SK-N-SH (cell line): ENCODE results near the gene SURF6. TPM values are rescaled to one million over a fixed set of nuclear protein-coding genes. Genes with fewer than 3 reads are reported as not detected.

ENCODE experiments used
- CTCF ChIA-PET: fragments of 300-600, 350-600 bp; formaldehyde crosslinking; extraction: SDS; loops from one replicate; lab custom pipeline; 2021; lab: Yijun Ruan, JAX
- POLR2A ChIA-PET: fragments of 350-600 bp; sonication (Branson Sonifier 250); formaldehyde crosslinking; extraction: SDS; loops from one replicate; lab custom pipeline; 2020; ENCODE audit warnings: antibody characterized with exemption, inconsistent platforms; lab: Yijun Ruan, JAX
- DNase-seq: peaks from one replicate; pipeline ENCODE4 v3.0.0; 2012
- H2AFZ ChIP-seq: fragments of 200-600 bp; sonication (generic); 2 replicates; pipeline ENCODE4 v1.8.1; 2016; ENCODE audit warnings: antibody characterized with exemption, mild to moderate bottlenecking, low read depth
- H3F3A ChIP-seq: fragments of 200-600 bp; sonication (generic); replicated peaks from 2 replicates; pipeline ENCODE3; 2016; ENCODE audit warnings: antibody characterized with exemption, mild to moderate bottlenecking; ENCODE audit not compliant: insufficient read depth
- H3K27ac ChIP-seq, 2 experiments: fragments of 200-500 bp in 1 of 2; fragments of 200-600 bp in 1 of 2; sonication (Bioruptor generic) in 1 of 2; sonication (generic), shearing (Covaris generic) in 1 of 2; 2 replicates each; pipeline versions ENCODE4 v1.5.1 to v1.6.1; 2014 to 2016; ENCODE audit warnings: low read depth in 2 of 2, inconsistent platforms in 1 of 2, low read length in 1 of 2, mild to moderate bottlenecking in 1 of 2, mixed read lengths in 1 of 2
- H3K27me3 ChIP-seq: fragments of 200-600 bp; sonication (generic), shearing (Covaris generic); 2 replicates; pipeline ENCODE4 v1.6.1; 2016; ENCODE audit warnings: mixed run types; ENCODE audit not compliant: insufficient read depth
- H3K36me3 ChIP-seq, 2 experiments: fragments of 200-500 bp in 1 of 2; fragments of 200-600 bp in 1 of 2; sonication (Bioruptor generic) in 1 of 2; sonication (generic) in 1 of 2; replicated peaks in 1 of 2; 2 replicates each; pipeline versions ENCODE3 to v1.5.1; 2014 to 2016; ENCODE audit warnings: low read length in 1 of 2, mild to moderate bottlenecking in 1 of 2; ENCODE audit not compliant: insufficient read depth in 2 of 2, control insufficient read depth in 1 of 2
- H3K4me1 ChIP-seq, 2 experiments: fragments of 200-500 bp in 1 of 2; fragments of 200-600 bp in 1 of 2; sonication (Bioruptor generic) in 1 of 2; sonication (generic), shearing (Covaris generic) in 1 of 2; 2 replicates each; pipeline versions ENCODE4 v1.5.1 to v1.6.1; 2014 to 2016; ENCODE audit warnings: low read depth in 1 of 2, low read length in 1 of 2, mixed run types in 1 of 2; ENCODE audit not compliant: insufficient read depth in 2 of 2, control insufficient read depth in 1 of 2
- H3K4me2 ChIP-seq: fragments of 200-600 bp; sonication (generic), shearing (Covaris generic); 2 replicates; pipeline ENCODE4 v1.6.1; 2017; ENCODE audit warnings: mixed run types
- H3K4me3 ChIP-seq, 2 experiments: fragments of 200-500 bp in 1 of 2; fragments of 200-600 bp in 1 of 2; sonication (Bioruptor generic) in 1 of 2; sonication (generic), shearing (Covaris generic) in 1 of 2; 2 replicates each; pipeline versions ENCODE4 v1.5.1 to v1.8.1; 2014 to 2016; ENCODE audit warnings: low read depth in 2 of 2, inconsistent platforms in 1 of 2, low read length in 1 of 2, mild to moderate bottlenecking in 1 of 2, mixed read lengths in 1 of 2, moderate library complexity in 1 of 2
- H3K79me2 ChIP-seq: fragments of 200-600 bp; sonication (generic); 2 replicates; pipeline ENCODE4 v1.8.1; 2017; ENCODE audit warnings: mild to moderate bottlenecking; ENCODE audit not compliant: insufficient read depth
- H3K9ac ChIP-seq: fragments of 200-600 bp; sonication (generic); 2 replicates; pipeline ENCODE4 v1.6.1; 2017; ENCODE audit warnings: mixed run types
- H3K9me2 ChIP-seq: fragments of 200-600 bp; sonication (generic); 2 replicates; pipeline ENCODE4 v1.6.1; 2017; ENCODE audit warnings: mixed run types
- H3K9me3 ChIP-seq: fragments of 200-600 bp; sonication (generic); 2 replicates; pipeline ENCODE4 v1.6.1; 2017; ENCODE audit warnings: mixed run types, mild to moderate bottlenecking, moderate library complexity
- H4K20me1 ChIP-seq: fragments of 200-600 bp; sonication (generic); 2 replicates; pipeline ENCODE4 v1.6.1; 2017; ENCODE audit warnings: mild to moderate bottlenecking, mixed run types; ENCODE audit not compliant: insufficient read depth
- ELF1 ChIP-seq: IDR thresholded peaks from 2 replicates; pipeline ENCODE4 v1.4.0; 2012
- FOXJ3 ChIP-seq: sonication (generic); formaldehyde crosslinking; IDR thresholded peaks from 2 replicates; pipeline ENCODE4 v1.5.1; 2020; ENCODE audit warnings: mild to moderate bottlenecking, missing genetic modification reagents
- FOXM1 ChIP-seq: IDR thresholded peaks from 2 replicates; pipeline ENCODE4 v1.4.0; 2012; ENCODE audit warnings: low read depth, mild to moderate bottlenecking
- JUND ChIP-seq: IDR thresholded peaks from 2 replicates; pipeline ENCODE4 v1.4.0; 2012
- MXI1 ChIP-seq: IDR thresholded peaks from 2 replicates; pipeline ENCODE4 v1.6.1; 2012; ENCODE audit warnings: mild to moderate bottlenecking, low read depth, low read length, improper control_type of control experiment
- NFIC ChIP-seq: IDR thresholded peaks from 2 replicates; pipeline ENCODE4 v1.4.0; 2012; ENCODE audit warnings: borderline replicate concordance
- NRF1 ChIP-seq: IDR thresholded peaks from 2 replicates; pipeline ENCODE4 v1.6.1; 2012; ENCODE audit warnings: low read depth, mild to moderate bottlenecking, low read length
- POLR2AphosphoS5 ChIP-seq: IDR thresholded peaks from 2 replicates; pipeline ENCODE4 v1.6.1; 2012; ENCODE audit warnings: low read depth, low read length
- RAD21 ChIP-seq: IDR thresholded peaks from 2 replicates; pipeline ENCODE4 v1.6.1; 2012; ENCODE audit warnings: mild to moderate bottlenecking, low read length
- RCOR1 ChIP-seq: fragments of 150-350 bp; IDR thresholded peaks from 2 replicates; pipeline ENCODE4 v1.6.1; 2017; ENCODE audit warnings: antibody characterized with exemption, low read length
- RFX5 ChIP-seq: IDR thresholded peaks from 2 replicates; pipeline ENCODE4 v1.6.1; 2012; ENCODE audit warnings: mild to moderate bottlenecking, improper control_type of control experiment, low read length
- RXRA ChIP-seq: IDR thresholded peaks from 2 replicates; pipeline ENCODE4 v1.4.0; 2012; ENCODE audit warnings: low read depth, mild to moderate bottlenecking, borderline replicate concordance
- SMC3 ChIP-seq: IDR thresholded peaks from 2 replicates; pipeline ENCODE4 v1.6.1; 2012; ENCODE audit warnings: low read depth, low read length, improper control_type of control experiment
- TEAD4 ChIP-seq: IDR thresholded peaks from 2 replicates; pipeline ENCODE4 v1.4.0; 2012; ENCODE audit warnings: mild to moderate bottlenecking, borderline replicate concordance; ENCODE audit not compliant: insufficient read depth
- YY1 ChIP-seq: IDR thresholded peaks from 2 replicates; pipeline ENCODE4 v1.4.0; 2012; ENCODE audit warnings: low read depth, mild to moderate bottlenecking
- WGBS: methylation state at CpG from one replicate; pipeline ENCODE4 v1.1.6; 2017; ENCODE audit warnings: low lambda C conversion rate; 5-methylcytosine and 5-hydroxymethylcytosine counted together
- polyA plus RNA-seq, 3 experiments: library from polyadenylated mRNA; depleted of rRNA; stranded (reverse); fragments of >200 nt; gene quantifications; 2 replicates each; pipeline ENCODE4 v1.2.3, GENCODE V29; 2012
- TF ChIP-seq, protein P1 (sequence below): IDR thresholded peaks from 2 replicates; pipeline ENCODE4; 2012
- TF ChIP-seq, protein P2 (sequence below): IDR thresholded peaks from 2 replicates; pipeline ENCODE4 v1.4.0; 2012; ENCODE audit warnings: low read depth, borderline replicate concordance
- TF ChIP-seq, protein P3 (sequence below): fragments of 150-350 bp; IDR thresholded peaks from 2 replicates; pipeline ENCODE4 v1.6.1; 2017; ENCODE audit warnings: antibody characterized with exemption, low read length, low read depth, borderline replicate concordance
- TF ChIP-seq, protein P4 (sequence below): IDR thresholded peaks from 2 replicates; pipeline ENCODE4 v1.4.0; 2012; ENCODE audit warnings: low read depth

The SURF6 gene
- polyA plus RNA-seq, 1 of the 3 experiments (the other 2 are of a cell fraction), result 44.5 TPM

DNA sequence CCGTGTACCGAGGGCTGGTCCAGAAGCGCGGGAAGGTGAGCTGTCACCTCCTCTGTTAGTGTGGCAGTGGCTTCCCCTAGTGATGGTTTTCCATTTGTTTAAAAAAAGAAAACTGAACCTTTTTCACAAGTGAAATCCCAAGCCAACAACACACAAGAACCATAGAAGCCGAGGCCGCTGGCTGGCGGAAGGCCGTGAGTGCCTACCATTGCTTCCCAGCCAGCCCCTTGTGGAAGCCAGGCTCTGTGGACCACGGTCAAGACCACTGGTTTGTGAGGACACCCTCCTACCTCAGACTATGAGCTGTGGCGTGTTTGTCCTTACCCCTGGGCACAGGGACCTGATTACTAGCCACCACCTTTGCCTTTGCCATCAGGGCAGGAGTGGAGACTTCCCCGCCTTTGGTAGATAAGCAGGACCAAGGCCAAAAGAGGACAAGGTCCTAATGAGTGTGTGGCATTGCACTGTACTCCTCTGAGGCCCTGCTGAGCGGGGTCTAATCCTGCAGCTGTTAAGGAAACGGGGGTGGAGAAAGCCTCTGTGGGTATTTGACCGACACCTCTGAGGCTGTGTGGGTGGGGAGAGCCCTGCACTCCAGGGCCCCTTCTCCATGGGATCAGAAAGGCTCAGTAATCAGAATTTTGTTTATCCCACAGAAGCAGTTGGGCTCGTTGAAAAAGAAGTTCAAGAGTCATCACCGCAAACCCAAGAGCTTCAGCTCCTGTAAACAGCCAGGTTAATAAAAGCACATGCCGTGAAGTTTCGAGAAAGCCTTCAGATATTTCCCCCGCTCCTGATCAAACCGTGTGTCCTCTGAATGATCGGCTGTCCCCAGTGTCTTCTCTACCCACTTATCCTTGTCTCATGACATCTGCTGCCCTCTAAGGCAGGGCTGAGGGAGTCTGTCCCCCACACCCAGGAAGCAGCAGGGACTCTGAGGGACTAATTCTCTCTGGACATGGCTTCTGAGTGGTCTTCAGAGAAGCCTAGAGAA, 24.7 kb upstream of the SURF6 start:
- peaks cover 59% of the 10 kb centered on the region for H3K79me2 ChIP-seq
- no peaks in the 10 kb centered on the region for H3K27me3 ChIP-seq
- 91% methylated on average over 19 of the region's 21 CpGs for WGBS
- POLR2A ChIA-PET, result interaction anchor here (1.2 kb wide), 1 partner anchor 13 kb away, joined by 4 read pairs; the partner anchor contains the start of genes MED22 and RPL7A
- TF ChIP-seq RCOR1 (no peak), FOXJ3 (CRISPR knock-in tag) (no peak), YY1 (no peak), FOXM1 (no peak), POLR2AphosphoS5 (no peak; the same call in 1 of the 2 replicates), MXI1 (no peak), RXRA (no peak), TEAD4 (no peak), JUND (no peak), RAD21 (no peak), NRF1 (no peak), SMC3 (no peak), ELF1 (no peak), RFX5 (no peak), NFIC (no peak)
- TF ChIP-seq, protein P1, sequence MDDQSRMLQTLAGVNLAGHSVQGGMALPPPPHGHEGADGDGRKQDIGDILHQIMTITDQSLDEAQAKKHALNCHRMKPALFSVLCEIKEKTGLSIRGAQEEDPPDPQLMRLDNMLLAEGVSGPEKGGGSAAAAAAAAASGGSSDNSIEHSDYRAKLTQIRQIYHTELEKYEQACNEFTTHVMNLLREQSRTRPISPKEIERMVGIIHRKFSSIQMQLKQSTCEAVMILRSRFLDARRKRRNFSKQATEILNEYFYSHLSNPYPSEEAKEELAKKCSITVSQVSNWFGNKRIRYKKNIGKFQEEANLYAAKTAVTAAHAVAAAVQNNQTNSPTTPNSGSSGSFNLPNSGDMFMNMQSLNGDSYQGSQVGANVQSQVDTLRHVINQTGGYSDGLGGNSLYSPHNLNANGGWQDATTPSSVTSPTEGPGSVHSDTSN, result no peak
- TF ChIP-seq, protein P2, sequence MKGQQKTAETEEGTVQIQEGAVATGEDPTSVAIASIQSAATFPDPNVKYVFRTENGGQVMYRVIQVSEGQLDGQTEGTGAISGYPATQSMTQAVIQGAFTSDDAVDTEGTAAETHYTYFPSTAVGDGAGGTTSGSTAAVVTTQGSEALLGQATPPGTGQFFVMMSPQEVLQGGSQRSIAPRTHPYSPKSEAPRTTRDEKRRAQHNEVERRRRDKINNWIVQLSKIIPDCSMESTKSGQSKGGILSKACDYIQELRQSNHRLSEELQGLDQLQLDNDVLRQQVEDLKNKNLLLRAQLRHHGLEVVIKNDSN, result no peak
- TF ChIP-seq, protein P3, sequence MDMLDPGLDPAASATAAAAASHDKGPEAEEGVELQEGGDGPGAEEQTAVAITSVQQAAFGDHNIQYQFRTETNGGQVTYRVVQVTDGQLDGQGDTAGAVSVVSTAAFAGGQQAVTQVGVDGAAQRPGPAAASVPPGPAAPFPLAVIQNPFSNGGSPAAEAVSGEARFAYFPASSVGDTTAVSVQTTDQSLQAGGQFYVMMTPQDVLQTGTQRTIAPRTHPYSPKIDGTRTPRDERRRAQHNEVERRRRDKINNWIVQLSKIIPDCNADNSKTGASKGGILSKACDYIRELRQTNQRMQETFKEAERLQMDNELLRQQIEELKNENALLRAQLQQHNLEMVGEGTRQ, result no peak
- TF ChIP-seq, protein P4, sequence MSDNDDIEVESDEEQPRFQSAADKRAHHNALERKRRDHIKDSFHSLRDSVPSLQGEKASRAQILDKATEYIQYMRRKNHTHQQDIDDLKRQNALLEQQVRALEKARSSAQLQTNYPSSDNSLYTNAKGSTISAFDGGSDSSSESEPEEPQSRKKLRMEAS, result no peak
- TF ChIP-seq, all 33 proteins: peak for 0
- CTCF ChIA-PET, result interaction anchor here (0.8 to 3.3 kb wide), 4 partner anchors 15 to 125 kb away, joined by 3 to 19 read pairs (median 4); no protein-coding TSS in a partner anchor
- no peak for DNase-seq
- Histone ChIP-seq H3K4me1 (peaks cover 8 to 21% of the 10 kb centered on the region in 2 experiments; a peak in 2 of 4 replicates), H3F3A (peaks cover 24% of the 10 kb centered on the region), H3K4me3 (no peak overlapping the region), H3K9ac (no peak overlapping the region), H3K4me2 (no peak overlapping the region), H3K36me3 (peaks cover 17 to 62% of the 10 kb centered on the region in 2 experiments), H3K9me3 (no peaks in the 10 kb centered on the region), H3K27ac (no peak overlapping the region), H2AFZ (no peak overlapping the region), H3K9me2 (no peaks in the 10 kb centered on the region), H4K20me1 (peaks cover 34% of the 10 kb centered on the region)
